Gastrocnemius medialis (tissue), 4 donors: ENCODE measurements around the gene THADA.

Experiments used
- CTCF ChIP-seq, 5 experiments: fragments of 450-650 bp in 3 of 5; fragments of 200-600 bp in 2 of 5; sonication (generic) in 2 of 5; IDR thresholded peaks in 4 of 5; conservative IDR thresholded peaks in 1 of 5; 1 replicate in 4 of 5; 2 replicates in 1 of 5; pipeline ENCODE4 v1.5.1; 2016 to 2019; ENCODE audit warnings: antibody characterized with exemption in 5 of 5, mild to moderate bottlenecking in 3 of 5, moderate library complexity in 3 of 5
- POLR2A ChIP-seq, 2 donors: fragments of 450-650 bp; IDR thresholded peaks; one replicate each; pipeline ENCODE4 v1.6.1; 2017; ENCODE audit warnings: antibody characterized with exemption in 2 of 2, mild to moderate bottlenecking in 2 of 2, moderate library complexity in 2 of 2

DNA sequence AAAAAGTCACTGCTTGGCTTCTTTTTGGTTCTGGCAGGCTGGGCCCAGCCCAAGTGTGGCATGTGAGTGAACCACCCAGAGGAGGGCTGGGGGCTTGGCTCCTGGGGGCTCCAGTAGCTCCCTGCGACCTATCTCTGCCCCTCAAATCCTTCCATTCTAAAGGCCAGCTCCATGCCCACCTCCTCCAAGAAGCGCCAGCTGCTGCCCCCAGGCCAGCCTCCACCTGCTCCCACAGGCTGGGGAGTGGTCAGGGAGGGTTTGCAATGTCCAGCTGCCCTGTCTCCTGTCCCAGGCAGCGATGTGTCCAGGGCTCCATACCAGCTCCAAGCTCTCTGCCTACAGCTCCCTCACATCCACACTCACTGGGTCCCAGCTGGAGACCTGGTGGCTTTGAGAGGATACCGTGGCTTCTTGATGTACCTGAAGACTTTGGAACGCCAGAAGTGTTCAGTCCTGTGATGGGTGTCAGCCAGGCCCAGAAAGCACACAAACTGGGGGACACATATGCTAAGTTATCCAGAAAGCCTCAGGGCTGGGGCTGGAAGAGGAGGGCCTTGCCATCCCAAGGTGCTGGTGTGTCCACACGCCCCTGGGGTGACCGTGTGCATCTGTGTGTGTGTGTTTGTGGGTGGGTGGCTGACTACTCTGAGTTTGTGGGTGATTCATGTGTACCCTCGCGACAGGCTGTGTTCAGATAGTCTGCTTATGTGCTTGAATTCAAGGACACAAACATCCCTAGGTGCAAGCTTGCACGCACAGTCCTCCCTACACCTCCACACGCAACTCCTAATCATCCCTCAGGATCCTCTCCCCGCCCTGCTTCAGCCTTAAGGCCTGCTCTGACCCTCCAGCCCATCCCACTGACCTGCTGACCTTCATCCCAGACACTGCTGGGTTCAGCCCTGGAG lies 402.8 kb downstream of the THADA start:
- TF ChIP-seq CTCF (IDR thresholded peaks at IDR 0.05 in 4 of 5, conservative IDR thresholded peaks at IDR 0.05 in 1 of 5) = no peak
- no peak for TF ChIP-seq POLR2A (IDR thresholded peaks at IDR 0.05)
